Measurements from ENCODE around the gene SHROOM4. TPM values are rescaled to one million over a fixed set of nuclear protein-coding genes. Genes with fewer than 3 reads are reported as not detected.

The SHROOM4 gene
- total and polyA plus RNA-seq, 9 of the 15 experiments (the other 6 are each of a cell fraction or from before 2014, with no cell fraction given): not detected

DNA sequence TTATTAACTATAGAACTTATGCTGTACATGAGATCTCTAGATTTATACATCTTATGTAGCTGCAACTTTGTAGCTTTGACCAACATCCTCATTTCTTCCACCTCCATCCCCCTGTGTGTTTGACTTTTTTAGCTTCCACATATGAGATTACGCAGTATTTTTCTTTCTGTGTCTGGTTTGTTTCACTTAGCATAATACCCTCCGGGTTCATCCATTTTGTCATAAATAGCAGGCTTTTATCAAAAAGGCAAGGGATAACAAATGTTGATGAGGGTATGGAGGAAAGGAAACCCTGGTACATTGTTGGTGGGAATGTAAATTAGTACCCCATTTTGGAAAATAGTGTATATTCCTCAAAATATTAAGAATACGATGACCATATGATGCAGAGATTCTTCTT is 227.0 kb downstream of the SHROOM4 start:
- no peaks in the 10 kb centered on the region for H3K9me1 ChIP-seq (ENCODE audit: control insufficient read depth, insufficient read depth, low read length)
- no peaks in the 10 kb centered on the region for H3K4me1 ChIP-seq (replicated peaks in 1 of 2; ENCODE audit: control insufficient read depth in 2 of 2, insufficient read depth in 2 of 2, low read length in 2 of 2)
- TF ChIP-seq NONO (IDR thresholded peaks at IDR 0.05; ENCODE audit: low read depth in 2 of 2, low read length in 1 of 2): no peak
- TF ChIP-seq SMARCA4 (IDR thresholded peaks at IDR 0.05): no peak
- TF ChIP-seq NCOA6 (IDR thresholded peaks at IDR 0.05): no peak
- no peak for TF ChIP-seq ZNF316 (IDR thresholded peaks at IDR 0.05)
- TF ChIP-seq STAT5A (IDR thresholded peaks at IDR 0.05; ENCODE audit: borderline replicate concordance, low read length): no peak
- no peak for TF ChIP-seq TCF3 (CRISPR knock-in tag; IDR thresholded peaks at IDR 0.05)
- no peak for TF ChIP-seq RFX1 (IDR thresholded peaks at IDR 0.05)
- TF ChIP-seq PRPF4 (IDR thresholded peaks at IDR 0.05; ENCODE audit: insufficient read depth, low read depth, low read length, poor library complexity, severe bottlenecking): no peak
- TF ChIP-seq BDP1 (IDR thresholded peaks at IDR 0.05; ENCODE audit: insufficient read depth, insufficient read length): no peak
- no peak for TF ChIP-seq STAT6 (CRISPR knock-in tag; IDR thresholded peaks at IDR 0.05)
- TF ChIP-seq TARDBP (IDR thresholded peaks at IDR 0.05): no peak
- TF ChIP-seq ZNF395 (CRISPR knock-in tag; IDR thresholded peaks at IDR 0.05): no peak
- no peak for TF ChIP-seq KAT8 (IDR thresholded peaks at IDR 0.05; ENCODE audit: low read depth)
- TF ChIP-seq HNRNPL (IDR thresholded peaks at IDR 0.05; ENCODE audit: low read depth, low read length): no peak
- TF ChIP-seq BRD9 (IDR thresholded peaks at IDR 0.05; ENCODE audit: low read depth, partially characterized antibody): no peak
- no peak for TF ChIP-seq TCFL5 (CRISPR knock-in tag; conservative IDR thresholded peaks at IDR 0.05)
- no peak for TF ChIP-seq NR2C1 (IDR thresholded peaks at IDR 0.05)
- TF ChIP-seq NR2C1 (tag; IDR thresholded peaks at IDR 0.05): no peak
- WGBS (ENCODE audit: insufficient coverage, low coverage, missing lambda C conversion rate): 4% methylated on average over 3 of the region's 3 CpGs
- no peaks in the 10 kb centered on the region for H3K36me3 ChIP-seq (ENCODE audit: control insufficient read depth, insufficient read depth, low read length)
- no peaks in the 10 kb centered on the region for H3K9me3 ChIP-seq (replicated peaks; ENCODE audit: control insufficient read depth, insufficient read depth, low read depth, low read length)
- no TSS peak for BruUV-seq (replicated peaks)
- ChIA-PET CTCF (ENCODE audit: low intra/inter-chr PET ratio) (no interaction called here), POLR2A (no interaction called here)
- H3K79me2 ChIP-seq (ENCODE audit: control insufficient read depth, insufficient read depth, low read length): no peaks in the 10 kb centered on the region
- H3K4me3 ChIP-seq: no peak overlapping the region
- no peak overlapping the region for H3K9ac ChIP-seq (ENCODE audit: insufficient read depth in 1 of 2, low read depth in 2 of 2, low read length in 2 of 2)
- no peak for FAIRE-seq
- no peak for DNase-seq (ENCODE audit: extremely low read depth in 1 of 4, low spot score in 3 of 4)
- in situ Hi-C loops (cut with MboI): loop anchor here (25.0 kb wide), 2 partner anchors 375 to 1950 kb away; partner anchors contain the start of genes AKAP4 and CCNB3
- intact Hi-C loops (cut with micrococcal nuclease): loop anchor here (10.0 kb wide), 1 partner anchor 252 kb away; no protein-coding TSS in a partner anchor
- no peak overlapping the region for H3K4me2 ChIP-seq (ENCODE audit: insufficient read depth, low read length)
- no peak for ATAC-seq
- no peak overlapping the region for H3K27ac ChIP-seq (ENCODE audit: extremely low read depth, low read depth, low read length)
- no peaks in the 10 kb centered on the region for H3K27me3 ChIP-seq (ENCODE audit: control insufficient read depth in 2 of 2, insufficient read depth in 2 of 2, low read length in 2 of 2)
- H4K20me1 ChIP-seq (replicated peaks; ENCODE audit: control insufficient read depth, insufficient read depth, low read length): no peaks in the 10 kb centered on the region
- H2AFZ ChIP-seq (ENCODE audit: low read depth, low read length): no peak overlapping the region

All from K562 (cell line).